ENCODE data around the gene SLC6A6. TPM values are rescaled to one million over a fixed set of nuclear protein-coding genes. Genes with fewer than 3 reads are reported as not detected.

SLC6A6 gene
- 10 to 100 TPM; 22.1 to 52.4 (median 27.5) TPM for total RNA-seq

- peak in 2 of 3 donors; percentile 29 to 60 for TF ChIP-seq CTCF (IDR thresholded peaks at IDR 0.05)
- TF ChIP-seq POLR2A (IDR thresholded peaks at IDR 0.05) = no peak
- peak; percentile 42 to 57 (median 54) for TF ChIP-seq POLR2AphosphoS5 (IDR thresholded peaks at IDR 0.05)
- Histone ChIP-seq H3K36me3 (no peaks in the 10 kb centered on the region), H3K4me1 (peaks cover 0 to 17% of the 10 kb centered on the region in 2 donors), H3K27ac (peak within 1 kb of the TSS; percentile 86 to 93), H3K9me3 (no peaks in the 10 kb centered on the region), H3K27me3 (no peaks in the 10 kb centered on the region), H3K4me3 (peak within 1 kb of the TSS; percentile 70 to 98 (median 81))
- DNase-seq (ENCODE audit: low spot score in 2 of 2) = peak; percentile 93 to 97
- intact Hi-C loops (cut with DNase I; ENCODE audit: low total_unique reads) = no loop called here
Observed at GRCh38 chr3:14402304-14402811, at the start of gene SLC6A6. TSS of gene SLC6A6 (plus strand) at chr3:14402606. CDS start at chr3:14443635, 41,029 bp downstream.

GRCh38 chr3:14353502-14353901 is 48.9 kb upstream of the SLC6A6 start:
- no peak for DNase-seq (ENCODE audit: low spot score in 2 of 2)
- intact Hi-C loops (cut with DNase I; ENCODE audit: low total_unique reads) = loop anchor here (10.0 kb wide), 1 partner anchor 1359 kb away; no protein-coding TSS in a partner anchor
- no peaks in the 10 kb centered on the region for H3K27me3 ChIP-seq
- H3K36me3 ChIP-seq = no peaks in the 10 kb centered on the region
- H3K4me1 ChIP-seq = no peaks in the 10 kb centered on the region
- H3K4me3 ChIP-seq = no peak overlapping the region
- H3K27ac ChIP-seq = no peak overlapping the region
- H3K9me3 ChIP-seq = no peaks in the 10 kb centered on the region
- TF ChIP-seq POLR2AphosphoS5 (IDR thresholded peaks at IDR 0.05) = no peak
- TF ChIP-seq POLR2A (IDR thresholded peaks at IDR 0.05) = no peak
- TF ChIP-seq CTCF (IDR thresholded peaks at IDR 0.05) = no peak

GRCh38 chr3:14357463-14357862 is 44.9 kb upstream of the SLC6A6 start:
- no peaks in the 10 kb centered on the region for H3K9me3 ChIP-seq
- H3K4me1 ChIP-seq = no peaks in the 10 kb centered on the region
- no peaks in the 10 kb centered on the region for H3K27me3 ChIP-seq
- H3K36me3 ChIP-seq = no peaks in the 10 kb centered on the region
- H3K4me3 ChIP-seq = no peak overlapping the region
- DNase-seq (ENCODE audit: low spot score in 2 of 2) = no peak
- no peak for TF ChIP-seq CTCF (IDR thresholded peaks at IDR 0.05)
- no peak for TF ChIP-seq POLR2A (IDR thresholded peaks at IDR 0.05)
- no peak for TF ChIP-seq POLR2AphosphoS5 (IDR thresholded peaks at IDR 0.05)
- no peak overlapping the region for H3K27ac ChIP-seq
- intact Hi-C loops (cut with DNase I; ENCODE audit: low total_unique reads) = loop anchor here (10.0 kb wide), 1 partner anchor 1363 kb away; no protein-coding TSS in a partner anchor

GRCh38 chr3:14358426-14359211 is 43.8 kb upstream of the SLC6A6 start:
- DNase-seq (ENCODE audit: low spot score in 2 of 2) = peak; percentile 73 to 76
- Histone ChIP-seq H3K9me3 (no peaks in the 10 kb centered on the region), H3K36me3 (no peaks in the 10 kb centered on the region), H3K27ac (peak overlapping the region; percentile 40 to 59), H3K4me3 (peak overlapping the region in 1 of 3 donors; percentile 23), H3K4me1 (no peaks in the 10 kb centered on the region), H3K27me3 (no peaks in the 10 kb centered on the region)
- intact Hi-C loops (cut with DNase I; ENCODE audit: low total_unique reads) = loop anchor here (10.0 kb wide), 1 partner anchor 1364 kb away; no protein-coding TSS in a partner anchor
- no peak for TF ChIP-seq CTCF (IDR thresholded peaks at IDR 0.05)
- TF ChIP-seq POLR2A (IDR thresholded peaks at IDR 0.05) = no peak
- peak in 2 of 3 donors; percentile 35 to 83 for TF ChIP-seq POLR2AphosphoS5 (IDR thresholded peaks at IDR 0.05)

GRCh38 chr3:14359348-14359747 is 43.1 kb upstream of the SLC6A6 start:
- TF ChIP-seq POLR2AphosphoS5 (IDR thresholded peaks at IDR 0.05) (no peak), CTCF (IDR thresholded peaks at IDR 0.05) (no peak), POLR2A (IDR thresholded peaks at IDR 0.05) (no peak)
- Histone ChIP-seq H3K27ac (no peak overlapping the region), H3K4me3 (no peak overlapping the region), H3K27me3 (no peaks in the 10 kb centered on the region), H3K9me3 (no peaks in the 10 kb centered on the region), H3K4me1 (no peaks in the 10 kb centered on the region), H3K36me3 (no peaks in the 10 kb centered on the region)
- no peak for DNase-seq (ENCODE audit: low spot score in 2 of 2)
- intact Hi-C loops (cut with DNase I; ENCODE audit: low total_unique reads) = loop anchor here (10.0 kb wide), 1 partner anchor 1365 kb away; no protein-coding TSS in a partner anchor

Measured in breast epithelium (tissue), 4 donors.